HuH-7.5 (cell line): ENCODE measurements around the gene H6PD.

Experiments
- DNase-seq: peaks from one replicate; pipeline ENCODE4 v3.0.0; 2011; ENCODE audit warnings: low spot score

The H6PD gene

GRCh38 chr1:9260059-9260766, 25.6 kb downstream of the H6PD start:
- no peak for DNase-seq

- no peak for DNase-seq
Measured at GRCh38 chr1:9261496-9261895, 26.9 kb downstream of the H6PD start.

GRCh38 chr1:9262096-9262986, 27.8 kb downstream of the H6PD start:
- no peak for DNase-seq

GRCh38 chr1:9263276-9263855, 28.8 kb downstream of the H6PD start:
- no peak for DNase-seq

- DNase-seq = no peak
Measured at GRCh38 chr1:9263984-9264872, 29.7 kb downstream of the H6PD start.

- no peak for DNase-seq
Measured at GRCh38 chr1:9265037-9265436, 30.5 kb downstream of the H6PD start.

- DNase-seq = no peak
Measured at GRCh38 chr1:9265968-9266367, 31.4 kb downstream of the H6PD start.

- DNase-seq = no peak
Measured at GRCh38 chr1:9267352-9267686, 32.7 kb downstream of the H6PD start.

GRCh38 chr1:9267827-9268581, 33.4 kb downstream of the H6PD start:
- DNase-seq = no peak

- DNase-seq = no peak
Measured at GRCh38 chr1:9269078-9269501, 34.5 kb downstream of the H6PD start.

- DNase-seq = no peak
Measured at GRCh38 chr1:9269721-9270120, 35.1 kb downstream of the H6PD start.

- DNase-seq = no peak
Measured at GRCh38 chr1:9270290-9270883, 35.8 kb downstream of the H6PD start.

- DNase-seq = no peak
Measured at GRCh38 chr1:9271283-9271682, 36.7 kb downstream of the H6PD start.

GRCh38 chr1:9271861-9272595, 37.5 kb downstream of the H6PD start:
- no peak for DNase-seq

GRCh38 chr1:9273177-9273576, 38.6 kb downstream of the H6PD start:
- DNase-seq = no peak

GRCh38 chr1:9275161-9275560, 40.6 kb downstream of the H6PD start:
- DNase-seq = no peak

- DNase-seq = no peak
Measured at GRCh38 chr1:9275567-9276034, 41.0 kb downstream of the H6PD start.

- no peak for DNase-seq
Measured at GRCh38 chr1:9278116-9278515, 43.5 kb downstream of the H6PD start.

GRCh38 chr1:9278585-9279153, 44.1 kb downstream of the H6PD start:
- DNase-seq = no peak
